ENCODE results near the gene POLD4. TPM values are rescaled to one million over a fixed set of nuclear protein-coding genes. Genes with fewer than 3 reads are reported as not detected.

Gene POLD4
- total and polyA plus RNA-seq, 4 donors = 18.8 to 246 (median 86.0) TPM

DNA sequence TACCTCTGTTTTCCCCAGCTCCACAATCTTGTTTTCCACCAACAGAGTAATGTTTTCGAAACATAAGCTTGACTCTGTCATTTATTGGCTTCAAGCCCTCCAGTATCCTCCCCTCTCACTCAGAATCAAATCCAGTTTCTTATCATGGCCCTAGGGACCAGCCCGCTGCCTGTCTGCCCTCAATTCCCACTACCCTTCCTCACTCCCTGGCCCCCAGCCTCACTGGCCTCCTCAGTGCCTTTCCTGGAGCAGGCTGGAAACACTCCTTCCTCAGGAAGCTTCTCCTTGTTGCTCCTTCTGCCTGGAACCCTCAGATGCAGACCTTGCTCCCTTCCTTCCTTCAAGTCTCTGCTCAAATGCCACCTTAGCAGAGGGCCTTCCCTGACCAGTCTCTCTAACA lies 3.9 kb downstream of the POLD4 start:
- H3K9me3 ChIP-seq (ENCODE audit: control insufficient read depth in 4 of 4, low read length in 3 of 4) = no peaks in the 10 kb centered on the region
- H3K27me3 ChIP-seq (ENCODE audit: control insufficient read depth in 4 of 4, insufficient read depth in 4 of 4, low read length in 3 of 4) = no peaks in the 10 kb centered on the region
- peaks cover 0 to 1% (median 0%) of the 10 kb centered on the region in 4 donors for H3K36me3 ChIP-seq (ENCODE audit: control insufficient read depth in 4 of 4, insufficient read depth in 3 of 4, low read depth in 1 of 4, low read length in 3 of 4)
- no peak overlapping the region for H3K27ac ChIP-seq (ENCODE audit: low read depth in 1 of 2, low read length in 2 of 2)
- DNase-seq (ENCODE audit: low spot score) = no peak
- H3K4me1 ChIP-seq (ENCODE audit: control insufficient read depth in 4 of 4, insufficient read depth in 4 of 4, low read length in 3 of 4) = peaks cover 2 to 26% (median 16%) of the 10 kb centered on the region in 4 donors
- no peak overlapping the region for H3K4me3 ChIP-seq (ENCODE audit: low read depth in 1 of 3, low read length in 3 of 3)
- TF ChIP-seq RAD21 (IDR thresholded peaks at IDR 0.05) = no peak
- no peak for TF ChIP-seq HNF4G (IDR thresholded peaks at IDR 0.05)
- TF ChIP-seq HNF4A (conservative IDR thresholded peaks at IDR 0.05) = no peak
- no peak for TF ChIP-seq TAF1 (conservative IDR thresholded peaks at IDR 0.05)
- TF ChIP-seq EGR1 (IDR thresholded peaks at IDR 0.05; ENCODE audit: low read depth in 2 of 2) = no peak
- no peak for TF ChIP-seq REST (IDR thresholded peaks at IDR 0.05)
- TF ChIP-seq FOXA2 (IDR thresholded peaks at IDR 0.05) = no peak
- TF ChIP-seq FOXA1 (IDR thresholded peaks at IDR 0.05) = no peak
- no peak for TF ChIP-seq JUND (IDR thresholded peaks at IDR 0.05)
- TF ChIP-seq NR2F2 (IDR thresholded peaks at IDR 0.05) = no peak
- TF ChIP-seq YY1 (IDR thresholded peaks at IDR 0.05) = no peak
- no peak for TF ChIP-seq GABPA (IDR thresholded peaks at IDR 0.05 in 1 of 2, conservative IDR thresholded peaks at IDR 0.05 in 1 of 2)
- TF ChIP-seq ATF3 (IDR thresholded peaks at IDR 0.05) = no peak
- TF ChIP-seq MAX (IDR thresholded peaks at IDR 0.05) = no peak
- TF ChIP-seq SP1 (IDR thresholded peaks at IDR 0.05) = no peak
- TF ChIP-seq ZBTB33 (IDR thresholded peaks at IDR 0.05) = no peak
- no peak for TF ChIP-seq RXRA (IDR thresholded peaks at IDR 0.05)
- TF ChIP-seq, protein P1, sequence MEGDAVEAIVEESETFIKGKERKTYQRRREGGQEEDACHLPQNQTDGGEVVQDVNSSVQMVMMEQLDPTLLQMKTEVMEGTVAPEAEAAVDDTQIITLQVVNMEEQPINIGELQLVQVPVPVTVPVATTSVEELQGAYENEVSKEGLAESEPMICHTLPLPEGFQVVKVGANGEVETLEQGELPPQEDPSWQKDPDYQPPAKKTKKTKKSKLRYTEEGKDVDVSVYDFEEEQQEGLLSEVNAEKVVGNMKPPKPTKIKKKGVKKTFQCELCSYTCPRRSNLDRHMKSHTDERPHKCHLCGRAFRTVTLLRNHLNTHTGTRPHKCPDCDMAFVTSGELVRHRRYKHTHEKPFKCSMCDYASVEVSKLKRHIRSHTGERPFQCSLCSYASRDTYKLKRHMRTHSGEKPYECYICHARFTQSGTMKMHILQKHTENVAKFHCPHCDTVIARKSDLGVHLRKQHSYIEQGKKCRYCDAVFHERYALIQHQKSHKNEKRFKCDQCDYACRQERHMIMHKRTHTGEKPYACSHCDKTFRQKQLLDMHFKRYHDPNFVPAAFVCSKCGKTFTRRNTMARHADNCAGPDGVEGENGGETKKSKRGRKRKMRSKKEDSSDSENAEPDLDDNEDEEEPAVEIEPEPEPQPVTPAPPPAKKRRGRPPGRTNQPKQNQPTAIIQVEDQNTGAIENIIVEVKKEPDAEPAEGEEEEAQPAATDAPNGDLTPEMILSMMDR (IDR thresholded peaks at IDR 0.05; ENCODE audit: low read depth, low read length, missing input control) = no peak
- no peak overlapping the region for H3K9ac ChIP-seq (ENCODE audit: low read depth in 1 of 2, low read length in 2 of 2)
- WGBS = 94% methylated on average over 2 of the region's 2 CpGs
